Natural killer cell (primary cell): ENCODE measurements around the gene PPP1R9A. TPM values are rescaled to one million over a fixed set of nuclear protein-coding genes. Genes with fewer than 3 reads are reported as not detected.

Experiments
- ATAC-seq, 3 donors: fragments of 150-1000 bp in 2 of 3; fragments of 200-7000 bp in 1 of 3; cut with Tn5 transposase; 1 replicate in 1 of 3; 2 replicates in 2 of 3; pipeline ENCODE4 v1.10.0; 2021; ENCODE audit warnings: mild to moderate bottlenecking in 2 of 3, moderate library complexity in 2 of 3
- DNase-seq, 2 donors: peaks; one replicate each; pipeline versions ENCODE4 v3.0.0 to v3.0.0-alpha.2; 2013 to 2021; ENCODE audit warnings: mixed read lengths in 1 of 2
- H3K27ac ChIP-seq: one replicate; pipeline ENCODE4 v1.5.1; 2013; ENCODE audit warnings: mild to moderate bottlenecking, low read length
- H3K27me3 ChIP-seq: one replicate; pipeline ENCODE4 v1.6.1; 2013; ENCODE audit warnings: low read length; ENCODE audit not compliant: control insufficient read depth, insufficient read depth
- H3K36me3 ChIP-seq: one replicate; pipeline ENCODE4 v1.6.1; 2013; ENCODE audit warnings: low read length; ENCODE audit not compliant: control insufficient read depth, insufficient read depth
- H3K4me1 ChIP-seq: one replicate; pipeline ENCODE4 v1.6.1; 2013; ENCODE audit warnings: low read length; ENCODE audit not compliant: control insufficient read depth, insufficient read depth
- H3K4me3 ChIP-seq: one replicate; pipeline ENCODE4 v1.5.1; 2013; ENCODE audit warnings: low read length
- H3K9me3 ChIP-seq: one replicate; pipeline ENCODE4 v1.6.1; 2013; ENCODE audit warnings: low read length; ENCODE audit not compliant: control insufficient read depth, insufficient read depth
- H3K27ac Mint-ChIP-seq, 2 donors: one replicate each; pipeline ENCODE4 v1.8.0; 2022; ENCODE audit warnings: mild to moderate bottlenecking in 2 of 2, mixed read lengths in 2 of 2, moderate library complexity in 1 of 2
- H3K27me3 Mint-ChIP-seq, 2 donors: one replicate each; pipeline ENCODE4 v1.8.0; 2022; ENCODE audit warnings: low read depth in 2 of 2, mixed read lengths in 2 of 2
- H3K36me3 Mint-ChIP-seq: one replicate; pipeline ENCODE4 v1.8.0; 2022; ENCODE audit warnings: mixed read lengths
- H3K4me1 Mint-ChIP-seq, 2 donors: one replicate each; pipeline ENCODE4 v1.8.0; 2022; ENCODE audit warnings: mixed read lengths in 2 of 2
- H3K4me3 Mint-ChIP-seq: one replicate; pipeline ENCODE4 v1.8.0; 2022; ENCODE audit warnings: mild to moderate bottlenecking, moderate library complexity, mixed read lengths
- H3K9me3 Mint-ChIP-seq, 2 donors: one replicate each; pipeline ENCODE4 v1.8.0; 2022; ENCODE audit warnings: mixed read lengths in 2 of 2
- CTCF ChIP-seq: fragments of 200-600 bp; IDR thresholded peaks from one replicate; pipeline ENCODE4 v1.8.0; 2022; ENCODE audit warnings: antibody characterized with exemption
- WGBS: methylation state at CpG from one replicate; pipeline ENCODE4 v1.1.7; 2013; ENCODE audit warnings: missing lambda C conversion rate; ENCODE audit not compliant: insufficient coverage; 5-methylcytosine and 5-hydroxymethylcytosine counted together
- intact Hi-C: fragments of 100-400 bp; cut with micrococcal nuclease; formaldehyde crosslinking; loops from one replicate; pipeline ENCODE4 v1.14.2; 2022
- total RNA-seq, 4 donors: library from RNA; stranded (reverse); fragments of 120-200 nt in 1 of 4; gene quantifications; one replicate each; pipeline versions ENCODE4 v1.2.3 to v1.2.4, GENCODE V29; 2013 to 2022

PPP1R9A gene
- total RNA-seq, 3 donors from 2014 or later (not counting 1 experiment from before 2014, with no cell fraction given), result 1.6 to 6.0 (median 2.0) TPM

- Histone ChIP-seq H3K27me3 (no peaks in the 10 kb centered on the region), H3K9me3 (peaks cover 7% of the 10 kb centered on the region), H3K4me3 (peak overlapping the region; percentile 0), H3K4me1 (peaks cover 12% of the 10 kb centered on the region), H3K27ac (peak overlapping the region; percentile 73), H3K36me3 (no peaks in the 10 kb centered on the region)
- peaks cover 9 to 14% of the 10 kb centered on the region in 2 donors for H3K9me3 Mint-ChIP-seq
- 66% methylated on average over 9 of the region's 11 CpGs for WGBS
- H3K36me3 Mint-ChIP-seq, result peaks cover 12% of the 10 kb centered on the region
- peaks cover 13 to 17% of the 10 kb centered on the region in 2 donors for H3K4me1 Mint-ChIP-seq
- no peaks in the 10 kb centered on the region for H3K27me3 Mint-ChIP-seq
- intact Hi-C loops, result no loop called here
- no peak for TF ChIP-seq CTCF
- ATAC-seq (peak; percentile 62 to 76 (median 71)), DNase-seq (peak in 1 of 2 donors; percentile 35)
- peak overlapping the region; percentile 34 to 86 for H3K27ac Mint-ChIP-seq
- peak overlapping the region; percentile 66 for H3K4me3 Mint-ChIP-seq
Observed at GRCh38 chr7:95027234-95027872, 120.0 kb downstream of the PPP1R9A start.

GRCh38 chr7:95028683-95029082 is 121.3 kb downstream of the PPP1R9A start:
- no peak overlapping the region for H3K4me3 ChIP-seq
- peak overlapping the region; percentile 27 for H3K27ac ChIP-seq
- intact Hi-C loops, result no loop called here
- H3K4me1 ChIP-seq, result peaks cover 12% of the 10 kb centered on the region
- Mint-ChIP-seq H3K4me3 (peak overlapping the region; percentile 42), H3K9me3 (peaks cover 9 to 11% of the 10 kb centered on the region in 2 donors), H3K27me3 (no peaks in the 10 kb centered on the region), H3K4me1 (peaks cover 13 to 17% of the 10 kb centered on the region in 2 donors), H3K27ac (peak overlapping the region; percentile 18 to 64), H3K36me3 (peaks cover 12% of the 10 kb centered on the region)
- no peaks in the 10 kb centered on the region for H3K27me3 ChIP-seq
- ATAC-seq (peak in 1 of 3 donors; percentile 13), DNase-seq (no peak)
- H3K36me3 ChIP-seq, result no peaks in the 10 kb centered on the region
- no CpG with 5 or more reads among the region's 1 CpG for WGBS
- peaks cover 7% of the 10 kb centered on the region for H3K9me3 ChIP-seq
- TF ChIP-seq CTCF, result no peak

GRCh38 chr7:95035295-95035694 is 127.9 kb downstream of the PPP1R9A start:
- H3K4me3 Mint-ChIP-seq, result no peak overlapping the region
- ATAC-seq (no peak), DNase-seq (no peak)
- no peaks in the 10 kb centered on the region for H3K36me3 ChIP-seq
- H3K4me1 Mint-ChIP-seq, result peaks cover 0 to 6% of the 10 kb centered on the region in 2 donors
- no peaks in the 10 kb centered on the region for H3K27me3 ChIP-seq
- H3K4me3 ChIP-seq, result no peak overlapping the region
- H3K9me3 Mint-ChIP-seq, result no peaks in the 10 kb centered on the region
- H3K27ac Mint-ChIP-seq, result no peak overlapping the region
- H3K4me1 ChIP-seq, result no peaks in the 10 kb centered on the region
- no peak for TF ChIP-seq CTCF
- H3K27ac ChIP-seq, result no peak overlapping the region
- H3K36me3 Mint-ChIP-seq, result no peaks in the 10 kb centered on the region
- intact Hi-C loops, result no loop called here
- no peaks in the 10 kb centered on the region for H3K9me3 ChIP-seq
- H3K27me3 Mint-ChIP-seq, result peaks cover 0 to 3% of the 10 kb centered on the region in 2 donors

GRCh38 chr7:95041031-95041430 is 133.6 kb downstream of the PPP1R9A start:
- H3K4me3 Mint-ChIP-seq, result no peak overlapping the region
- no peak overlapping the region for H3K27ac ChIP-seq
- no peak for TF ChIP-seq CTCF
- peaks cover 0 to 6% of the 10 kb centered on the region in 2 donors for H3K4me1 Mint-ChIP-seq
- H3K9me3 ChIP-seq, result no peaks in the 10 kb centered on the region
- intact Hi-C loops, result no loop called here
- H3K27me3 Mint-ChIP-seq, result peaks cover 0 to 3% of the 10 kb centered on the region in 2 donors
- H3K4me1 ChIP-seq, result no peaks in the 10 kb centered on the region
- no peaks in the 10 kb centered on the region for H3K36me3 ChIP-seq
- no peaks in the 10 kb centered on the region for H3K27me3 ChIP-seq
- no peaks in the 10 kb centered on the region for H3K36me3 Mint-ChIP-seq
- no peak overlapping the region for H3K4me3 ChIP-seq
- H3K9me3 Mint-ChIP-seq, result no peaks in the 10 kb centered on the region
- WGBS, result 80% methylated on average over 4 of the region's 4 CpGs
- DNase-seq (no peak), ATAC-seq (no peak)
- no peak overlapping the region for H3K27ac Mint-ChIP-seq
